Frontal cortex (tissue), 4 donors: ENCODE data around the gene FCGBP. TPM values are rescaled to one million over a fixed set of nuclear protein-coding genes. Genes with fewer than 3 reads are reported as not detected.
"Not testable (repeated sequence)": the region's sequence is repeated elsewhere in the genome, so short reads cannot be mapped to it uniquely, and the experiment has no call there.

Experiments
- DNase-seq, 2 donors: peaks; one replicate each; pipeline ENCODE4 v3.0.0; 2012; ENCODE audit warnings: low spot score in 2 of 2
- FAIRE-seq: peaks from 2 replicates; lab custom pipeline; 2012; peaks lifted over from hg19 to GRCh38; lab: Jason Lieb, UNC
- total RNA-seq: library from RNA; depleted of rRNA; stranded (reverse); fragments of >200 nt; gene quantifications from one replicate; pipeline ENCODE4 v1.2.3, GENCODE V29; 2014
- donor health status: control.
- donor health status: control.
- donor health status: control.

FCGBP gene
- total RNA-seq, 1 donor from 2014 or later: 0.82 TPM

DNA sequence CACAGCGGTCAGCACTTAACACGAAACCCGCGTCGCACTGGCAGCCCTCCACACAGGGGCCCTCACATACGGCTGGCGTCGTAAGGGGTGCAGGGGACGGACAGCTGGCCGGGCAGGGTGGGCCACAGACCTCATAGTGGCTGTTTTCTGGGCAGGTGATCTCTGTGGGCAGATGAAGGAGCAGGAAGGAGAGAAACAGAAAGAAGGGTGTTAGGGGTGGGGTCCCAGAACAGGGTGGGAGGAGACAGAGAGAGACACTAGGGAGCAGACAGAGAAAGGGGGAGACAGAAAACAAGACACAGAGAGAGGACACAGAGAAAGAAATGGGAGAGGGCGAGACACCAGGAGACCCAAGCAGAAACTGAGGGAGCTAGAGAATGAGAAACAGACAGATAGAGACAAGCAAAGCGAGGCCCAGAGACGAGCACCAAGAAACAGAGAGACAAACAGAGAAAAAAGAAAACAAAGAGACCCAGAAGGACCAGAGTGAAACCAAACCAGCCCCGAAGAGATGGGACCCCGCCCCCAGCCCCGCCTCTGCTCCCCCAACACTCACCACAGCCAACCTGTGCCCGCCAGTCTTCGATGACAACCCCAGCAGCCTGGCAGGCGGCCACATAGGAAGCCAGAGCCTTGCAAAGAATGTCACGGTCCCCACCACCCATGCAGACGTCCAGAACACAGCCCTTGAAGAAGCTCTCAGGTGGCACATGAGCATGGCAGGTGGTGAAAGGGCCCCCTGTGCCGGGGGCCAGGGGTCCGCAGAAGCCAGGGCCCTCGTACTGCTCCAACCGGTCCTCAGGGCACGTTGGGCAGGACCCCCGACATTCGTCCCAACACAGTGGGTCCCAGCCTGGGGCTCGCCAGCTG, 40.8 kb downstream of the FCGBP start:
- FAIRE-seq, DNase-seq: not testable (repeated sequence)

DNA sequence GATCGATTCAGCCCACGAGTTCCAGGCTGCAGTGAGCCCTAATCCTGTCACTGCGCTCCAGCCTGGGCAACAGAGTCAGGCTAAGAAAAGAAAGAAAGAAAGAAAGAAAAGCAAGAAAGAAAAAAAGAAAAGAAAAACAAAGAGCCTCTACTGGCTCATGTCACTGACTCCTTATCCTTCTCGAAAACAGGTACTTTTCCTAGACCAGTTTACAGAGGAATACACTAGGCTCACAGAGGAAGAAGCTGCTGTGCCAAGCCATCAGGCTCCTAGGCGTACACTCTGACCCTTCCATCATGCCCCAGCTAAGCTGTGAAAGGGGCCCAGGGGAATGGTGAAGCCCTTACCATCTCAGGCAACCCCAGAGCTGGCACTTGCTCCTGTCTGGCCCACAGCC, 41.9 kb downstream of the FCGBP start:
- DNase-seq, FAIRE-seq: not testable (repeated sequence)

DNA sequence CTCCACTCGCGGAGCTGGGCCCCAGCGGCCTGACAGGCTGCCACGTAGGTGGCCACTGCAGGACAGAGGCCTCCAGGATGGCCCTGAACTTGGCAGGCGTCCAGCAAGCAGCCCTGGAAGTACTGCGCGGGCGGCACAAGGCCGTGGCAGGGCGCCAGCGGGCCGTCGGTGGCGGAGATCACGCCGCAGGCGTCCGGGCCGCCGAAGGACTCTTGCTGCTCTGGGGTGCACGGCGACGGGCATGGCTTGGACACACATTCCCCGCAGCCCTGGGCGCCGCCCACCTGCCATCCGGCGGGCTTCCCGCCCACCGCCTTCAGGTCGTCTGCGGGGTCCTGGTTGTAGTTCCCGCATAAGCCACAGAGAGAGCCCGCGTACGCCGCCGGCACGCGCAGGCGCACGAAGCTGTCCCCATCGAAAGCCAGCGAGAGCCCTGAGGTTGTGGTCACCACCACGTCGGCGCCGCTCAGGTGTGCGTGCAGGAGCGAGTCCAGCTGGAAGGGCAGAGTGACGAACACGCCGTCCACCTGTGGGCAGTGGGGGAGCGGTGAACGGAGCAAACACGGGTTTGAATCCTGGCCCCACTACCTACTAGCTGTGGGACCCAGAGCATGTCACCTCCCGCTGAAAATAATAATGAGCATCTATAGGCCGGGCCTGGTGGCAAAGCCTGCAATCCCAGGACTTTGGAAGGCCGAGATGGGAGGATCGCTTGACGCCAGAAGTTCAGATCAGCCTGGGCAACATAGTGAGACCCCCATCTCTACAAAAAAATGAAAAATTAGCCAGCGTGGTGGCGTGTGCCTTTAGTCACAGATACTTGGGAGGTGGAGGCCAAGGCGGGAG, 42.6 kb downstream of the FCGBP start:
- peak in 1 of 2 donors; percentile 16 for DNase-seq
- FAIRE-seq: not testable (repeated sequence)

DNA sequence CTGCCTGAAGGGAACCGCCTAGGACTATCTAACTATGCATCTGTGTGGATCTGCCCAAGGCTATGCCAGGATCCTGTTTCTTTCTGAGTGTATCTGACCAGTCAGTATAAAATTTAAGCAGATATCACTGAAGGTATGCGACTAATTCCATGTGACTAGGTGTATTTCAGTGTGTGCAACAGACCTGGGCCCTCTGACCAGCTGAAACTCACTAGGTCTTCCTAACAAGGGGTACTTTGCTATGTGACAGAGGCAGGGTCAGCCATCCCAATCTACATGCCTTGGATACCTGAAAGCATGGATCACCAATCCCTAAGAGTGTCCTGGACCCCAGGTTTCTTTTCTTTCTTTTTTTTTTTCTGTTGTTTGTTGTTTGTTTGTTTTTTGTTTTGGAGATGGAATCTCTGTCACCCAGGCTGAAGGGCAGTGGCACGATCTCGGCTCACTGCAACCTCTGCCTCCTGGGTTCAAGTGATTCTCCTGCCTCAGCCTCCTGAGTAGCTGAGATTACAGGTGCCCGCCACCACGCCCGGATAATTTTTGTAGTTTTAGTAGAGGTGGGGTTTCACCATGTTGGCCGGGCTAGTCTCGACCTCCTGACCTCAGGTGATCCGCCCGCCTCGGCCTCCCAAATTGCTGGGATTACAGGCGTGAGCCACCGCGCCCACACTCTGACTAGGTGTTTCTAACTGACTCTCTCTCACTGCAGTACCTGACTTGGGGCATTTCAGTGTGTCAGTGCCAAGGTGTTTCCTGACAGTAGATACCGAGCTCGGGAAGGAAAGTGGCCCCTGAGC, 43.5 kb downstream of the FCGBP start:
- DNase-seq (no peak), FAIRE-seq (no peak)

DNA sequence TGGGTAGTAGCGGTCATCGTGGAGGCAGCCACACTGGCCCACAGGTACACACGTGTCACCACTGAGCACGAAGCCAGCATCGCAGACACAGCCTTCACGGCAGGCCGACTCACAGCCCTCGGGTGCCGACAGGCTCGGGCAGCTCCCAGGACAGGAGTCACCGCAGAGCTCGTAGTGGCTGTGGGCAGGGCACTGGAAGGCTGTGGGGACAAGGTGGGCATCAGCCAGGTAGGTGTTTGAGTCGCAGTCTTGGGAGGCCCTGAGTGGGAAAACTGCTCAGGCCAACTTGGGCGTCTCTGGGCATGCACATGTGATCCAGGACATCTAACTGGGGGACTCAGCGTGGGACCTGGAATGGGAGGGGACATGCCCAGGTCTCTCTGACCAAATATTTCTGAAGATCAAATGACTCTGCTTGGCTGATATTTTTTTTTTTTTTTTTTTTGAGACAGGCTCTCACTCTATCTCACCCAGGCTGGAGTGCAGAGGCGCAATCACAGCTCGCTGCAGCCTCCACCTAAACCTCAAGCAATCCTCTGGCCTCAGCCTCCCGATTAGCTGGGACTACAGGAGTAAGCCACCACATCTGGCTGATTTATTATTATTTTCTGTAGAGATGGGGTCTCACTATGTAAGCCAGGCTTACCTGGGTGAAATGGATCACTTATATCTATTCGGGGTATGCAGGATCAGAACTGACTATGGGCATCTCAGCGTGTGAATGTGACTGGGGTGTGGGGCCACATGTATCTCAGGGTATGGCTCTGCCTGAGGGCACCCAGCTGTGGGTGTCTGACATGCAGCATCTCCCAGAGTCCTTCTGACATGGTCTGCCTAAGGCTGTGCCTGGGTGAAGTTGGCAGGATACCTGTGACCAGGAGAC, 44.3 kb downstream of the FCGBP start:
- DNase-seq, FAIRE-seq: not testable (repeated sequence)

DNA sequence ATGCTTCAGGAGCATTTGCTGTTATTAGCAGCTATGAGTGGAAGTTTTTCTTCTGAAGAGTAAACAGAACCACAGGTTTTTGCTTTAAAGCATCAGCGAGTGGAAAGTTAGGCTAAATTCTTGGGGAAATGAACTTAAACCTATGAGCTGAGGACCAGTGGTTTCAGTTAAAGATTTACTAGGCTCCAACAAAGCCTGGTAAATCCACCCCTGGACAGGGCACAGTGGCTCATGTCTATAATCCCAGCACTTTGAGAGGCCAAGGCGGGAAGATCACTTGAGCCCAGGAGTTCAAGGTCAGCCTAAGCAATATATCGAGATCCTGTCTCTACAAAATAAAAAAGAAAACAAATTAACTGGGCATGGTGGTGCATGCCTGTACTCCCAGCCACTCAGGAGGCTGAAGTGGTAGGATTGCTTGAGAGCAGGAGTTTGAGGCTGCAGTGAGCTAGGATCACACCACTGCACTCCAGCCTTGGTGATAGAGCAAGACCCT, 46.9 kb downstream of the FCGBP start:
- not testable (repeated sequence) for FAIRE-seq, DNase-seq

DNA sequence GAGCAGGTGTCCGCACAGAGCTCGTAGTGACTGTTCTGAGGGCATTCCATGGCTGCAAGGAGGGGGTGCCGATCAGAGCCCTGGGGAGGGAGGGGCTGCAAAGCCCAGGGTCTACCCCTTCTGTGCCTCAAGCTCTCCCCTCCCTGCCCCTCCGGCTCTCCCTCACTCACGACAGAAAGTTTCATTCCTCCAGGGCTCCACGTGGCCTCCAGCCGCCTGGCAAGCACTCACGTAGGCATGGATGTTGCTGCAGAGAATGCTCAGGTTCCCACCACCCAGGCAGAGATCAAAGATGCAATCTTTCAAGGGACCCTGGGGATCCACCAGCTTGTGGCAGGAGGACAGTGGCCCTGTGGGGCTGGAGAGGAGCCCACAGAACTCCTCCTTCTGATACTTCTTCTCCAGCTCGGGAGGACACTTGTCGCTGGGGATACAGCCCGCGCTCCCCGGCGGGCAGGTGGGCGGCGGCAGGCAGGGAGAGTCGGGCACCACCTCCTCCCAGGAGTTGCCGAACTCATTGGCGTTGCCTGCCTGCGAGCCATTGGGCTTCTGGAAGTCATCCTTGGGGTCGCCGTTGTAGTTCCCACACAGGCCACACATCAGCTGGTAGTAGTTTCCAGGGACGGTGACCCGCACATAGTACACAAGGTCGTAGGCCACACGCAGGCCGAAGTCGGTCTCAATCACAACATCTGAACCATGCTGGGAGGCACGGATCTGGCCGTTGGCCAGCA, 48.4 kb downstream of the FCGBP start:
- FAIRE-seq, DNase-seq: not testable (repeated sequence)

DNA sequence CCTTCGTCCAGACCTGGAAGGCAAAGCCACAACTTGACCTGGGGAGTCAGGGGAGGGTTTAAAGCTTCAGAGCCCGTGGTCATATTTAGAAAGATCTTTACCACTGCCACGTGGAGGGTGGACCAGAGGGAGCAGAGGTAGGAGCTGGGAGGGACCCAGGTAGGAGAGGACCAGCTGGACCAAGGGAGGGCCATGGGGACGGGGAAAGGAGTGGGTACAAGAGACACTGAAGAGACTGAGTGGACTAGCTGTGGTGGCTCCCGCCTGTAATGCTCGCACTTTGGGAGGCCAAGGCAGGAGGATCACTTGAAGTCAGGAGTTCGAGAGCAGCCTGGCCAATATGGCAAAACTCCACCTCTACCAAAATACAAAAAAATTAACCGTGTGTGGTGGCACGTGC, 49.7 kb downstream of the FCGBP start:
- not testable (repeated sequence) for DNase-seq, FAIRE-seq

Other genes starting within 250 kb of the FCGBP start
- gene LGALS14, start 230.2 kb downstream of the FCGBP start, total RNA-seq: not detected
- gene CLC, start 196.6 kb downstream of the FCGBP start, total RNA-seq: not detected
- not detected for gene LEUTX, start 155.8 kb downstream of the FCGBP start, total RNA-seq
- gene DYRK1B, start 100.5 kb downstream of the FCGBP start, total RNA-seq: 15.5 TPM
- 295 TPM for gene FBL, start 88.3 kb downstream of the FCGBP start, total RNA-seq
- 99.9 TPM for gene PSMC4, start 36.5 kb upstream of the FCGBP start, total RNA-seq
- 15.9 TPM for gene ZNF546, start 62.4 kb upstream of the FCGBP start, total RNA-seq
- gene ZNF780B, start 121.6 kb upstream of the FCGBP start, total RNA-seq: 35.5 TPM
- gene ZNF780A, start 156.3 kb upstream of the FCGBP start, total RNA-seq: 29.8 TPM